DND-41 (cell line): ENCODE measurements around the gene MKRN1.

Experiments
- ATAC-seq: fragments of 200-7000 bp; cut with Tn5 transposase; 3 replicates; pipeline ENCODE4 v1.9.1; 2021; ENCODE audit warnings: low read depth; ENCODE audit not compliant: insufficient read depth
- DNase-seq: peaks from one replicate; pipeline ENCODE4 v3.0.0-alpha.2; 2020
- H2AFZ ChIP-seq: 2 replicates; pipeline ENCODE4 v1.6.0; 2012; ENCODE audit warnings: low read depth, low read length
- H3K27ac ChIP-seq: 2 replicates; pipeline ENCODE4 v1.5.1; 2012; ENCODE audit warnings: low read length, inconsistent platforms
- H3K27me3 ChIP-seq: fragments of 200-600 bp; sonication (generic); 2 replicates; pipeline ENCODE4 v1.6.0; 2012; ENCODE audit warnings: low read length, mild to moderate bottlenecking, inconsistent platforms; ENCODE audit not compliant: insufficient read depth, poor library complexity
- H3K36me3 ChIP-seq: 2 replicates; pipeline ENCODE4 v1.5.1; 2012; ENCODE audit warnings: low read length, inconsistent platforms; ENCODE audit not compliant: insufficient read depth
- H3K4me1 ChIP-seq: 2 replicates; pipeline ENCODE4 v1.5.1; 2012; ENCODE audit warnings: mild to moderate bottlenecking, low read length; ENCODE audit not compliant: insufficient read depth
- H3K4me2 ChIP-seq: 2 replicates; pipeline ENCODE4 v1.6.0; 2012; ENCODE audit warnings: mild to moderate bottlenecking, moderate library complexity, low read length, inconsistent platforms; ENCODE audit not compliant: insufficient read depth
- H3K4me3 ChIP-seq, 2 experiments: fragments of 200-600 bp in 1 of 2; shearing (Covaris generic) in 1 of 2; 2 replicates each; pipeline ENCODE4 v1.5.1; 2012 to 2016; ENCODE audit warnings: inconsistent platforms in 2 of 2, low read length in 2 of 2, mild to moderate bottlenecking in 2 of 2, low read depth in 1 of 2, moderate library complexity in 1 of 2
- H3K79me2 ChIP-seq: 2 replicates; pipeline ENCODE4 v1.6.0; 2012; ENCODE audit warnings: low read length, inconsistent platforms; ENCODE audit not compliant: insufficient read depth
- H3K9ac ChIP-seq: 2 replicates; pipeline ENCODE4 v1.6.0; 2012; ENCODE audit warnings: low read depth, mild to moderate bottlenecking, inconsistent platforms, low read length, moderate library complexity
- H3K9me3 ChIP-seq: 2 replicates; pipeline ENCODE4 v1.5.1; 2012; ENCODE audit warnings: low read length, moderate library complexity, mild to moderate bottlenecking, inconsistent platforms; ENCODE audit not compliant: insufficient read depth, severe bottlenecking
- H4K20me1 ChIP-seq: 2 replicates; pipeline ENCODE4 v1.6.0; 2012; ENCODE audit warnings: low read length; ENCODE audit not compliant: insufficient read depth
- CTCF ChIP-seq: IDR thresholded peaks from 2 replicates; pipeline ENCODE4 v1.5.1; 2012; ENCODE audit warnings: borderline replicate concordance, low read length, moderate library complexity, mild to moderate bottlenecking; ENCODE audit not compliant: poor library complexity, severe bottlenecking; ENCODE audit errors: extremely low read depth
- EZH2 ChIP-seq: IDR thresholded peaks from 3 replicates; pipeline ENCODE4 v1.6.1; 2012; ENCODE audit warnings: borderline replicate concordance, low read depth, mild to moderate bottlenecking, moderate library complexity, low read length, inconsistent platforms; ENCODE audit not compliant: severe bottlenecking

The MKRN1 gene

GRCh38 chr7:140476698-140477261, 2.5 kb downstream of the MKRN1 start:
- peaks cover 47% of the 10 kb centered on the region for H4K20me1 ChIP-seq
- no peak for ATAC-seq

GRCh38 chr7:140475747-140476333, 3.5 kb downstream of the MKRN1 start:
- Histone ChIP-seq H3K36me3 (peaks cover 12% of the 10 kb centered on the region), H4K20me1 (peaks cover 55% of the 10 kb centered on the region)

More at GRCh38 chr7:140476698-140477261, 2.5 kb downstream of the MKRN1 start:
- TF ChIP-seq CTCF = no peak
- no peak for TF ChIP-seq EZH2
- Histone ChIP-seq H3K27me3 (no peaks in the 10 kb centered on the region), H3K4me3 (peak overlapping the region in 1 of 2 experiments; percentile 85; a peak in 1 of 4 replicates), H3K4me1 (peaks cover 34% of the 10 kb centered on the region), H3K9ac (peak overlapping the region; percentile 79; the same call in 1 of the 2 replicates), H3K9me3 (no peaks in the 10 kb centered on the region), H2AFZ (no peak overlapping the region), H3K4me2 (peak overlapping the region; percentile 87), H3K36me3 (peaks cover 3% of the 10 kb centered on the region), H3K79me2 (peaks cover 71% of the 10 kb centered on the region), H3K27ac (no peak overlapping the region)
- DNase-seq = no peak

GRCh38 chr7:140463111-140463510, 16.2 kb downstream of the MKRN1 start:
- H3K36me3 ChIP-seq = peaks cover 79% of the 10 kb centered on the region
- H3K4me3 ChIP-seq = no peak overlapping the region
- H3K4me2 ChIP-seq = no peak overlapping the region
- no peaks in the 10 kb centered on the region for H3K9me3 ChIP-seq
- H3K27me3 ChIP-seq = no peaks in the 10 kb centered on the region
- H4K20me1 ChIP-seq = peaks cover 28% of the 10 kb centered on the region
- no peak overlapping the region for H3K27ac ChIP-seq
- peaks cover 38% of the 10 kb centered on the region for H3K79me2 ChIP-seq
- no peak overlapping the region for H3K9ac ChIP-seq
- DNase-seq = no peak
- H3K4me1 ChIP-seq = no peaks in the 10 kb centered on the region
- TF ChIP-seq EZH2 (no peak), CTCF (no peak)
- no peak overlapping the region for H2AFZ ChIP-seq
- ATAC-seq = no peak

More at GRCh38 chr7:140475747-140476333, 3.5 kb downstream of the MKRN1 start:
- Histone ChIP-seq H3K9ac (no peak overlapping the region), H3K79me2 (peaks cover 80% of the 10 kb centered on the region), H3K4me3 (no peak overlapping the region), H3K4me2 (peak overlapping the region; percentile 26; the same call in 1 of the 2 replicates), H2AFZ (no peak overlapping the region), H3K27me3 (no peaks in the 10 kb centered on the region), H3K27ac (no peak overlapping the region), H3K4me1 (peaks cover 34% of the 10 kb centered on the region), H3K9me3 (no peaks in the 10 kb centered on the region)
- ATAC-seq (no peak), DNase-seq (peak; percentile 49)
- TF ChIP-seq EZH2 (no peak), CTCF (peak; percentile 75)
